Stomach (tissue), 9 donors: ENCODE data around the gene LMTK2. TPM values are rescaled to one million over a fixed set of nuclear protein-coding genes. Genes with fewer than 3 reads are reported as not detected.

Source experiments
- DNase-seq, 2 donors: peaks; one replicate each; pipeline versions ENCODE4 v3.0.0 to v3.0.0-alpha.2; 2013 to 2019
- H3K27ac ChIP-seq, 5 donors: fragments of 200-600 bp in 4 of 5; sonication (generic) in 4 of 5; one replicate each; pipeline ENCODE4 v1.5.1; 2013 to 2019; ENCODE audit warnings: mild to moderate bottlenecking in 1 of 5, moderate library complexity in 1 of 5
- H3K27me3 ChIP-seq, 3 donors: fragments of 200-600 bp; sonication (generic); one replicate each; pipeline ENCODE4 v1.5.1; 2017 to 2019; ENCODE audit warnings: mixed run types in 1 of 3
- H3K36me3 ChIP-seq, 4 donors: fragments of 200-600 bp; sonication (generic); 1 replicate in 3 of 4; 2 replicates in 1 of 4; pipeline ENCODE4 v1.5.1; 2016 to 2019
- H3K4me1 ChIP-seq, 4 donors: fragments of 200-600 bp; sonication (generic); one replicate each; pipeline ENCODE4 v1.5.1; 2016 to 2019
- H3K4me3 ChIP-seq, 4 donors: fragments of 200-600 bp; sonication (generic) in 3 of 4; one replicate each; pipeline ENCODE4 v1.5.1; 2016 to 2019; ENCODE audit warnings: mild to moderate bottlenecking in 1 of 4
- H3K9me3 ChIP-seq, 4 donors: fragments of 200-600 bp; sonication (generic); one replicate each; pipeline ENCODE4 v1.5.1; 2016 to 2019
- EP300 ChIP-seq: sonication (generic); formaldehyde crosslinking; IDR thresholded peaks from one replicate; pipeline ENCODE4 v1.6.1; 2017; ENCODE audit warnings: antibody characterized with exemption
- POLR2A ChIP-seq, 4 donors: fragments of 450-650 bp; IDR thresholded peaks; one replicate each; pipeline ENCODE4 v1.6.1; 2016; ENCODE audit warnings: antibody characterized with exemption in 4 of 4, control low read depth in 2 of 4, mild to moderate bottlenecking in 1 of 4, moderate library complexity in 1 of 4
- POLR2AphosphoS5 ChIP-seq, 3 donors: sonication (generic); formaldehyde crosslinking; IDR thresholded peaks; one replicate each; pipeline ENCODE4 v1.6.1; 2016; ENCODE audit warnings: antibody characterized with exemption in 3 of 3
- WGBS, 5 donors: extraction: QIAGEN DNeasy Blood & Tissue Kit in 3 of 5; methylation state at CpG; one replicate each; pipeline versions ENCODE4 v1.1.5 to v1.1.7; 2013 to 2018; 5-methylcytosine and 5-hydroxymethylcytosine counted together
- intact Hi-C: fragments of 100-400 bp; cut with DNase I; formaldehyde crosslinking; loops from one replicate; pipeline ENCODE4 v1.15.1; 2023; ENCODE audit warnings: low total_unique reads
- polyA plus RNA-seq, 3 donors: library from polyadenylated mRNA; stranded (reverse); fragments of 200-250 nt; gene quantifications; one replicate each; pipeline ENCODE4 v1.2.3, GENCODE V29; 2013
- total RNA-seq, 5 donors: library from RNA; depleted of rRNA; stranded (reverse); fragments of >200 nt; gene quantifications; one replicate each; pipeline versions ENCODE4 v1.1.0 to v1.2.3, GENCODE V29; 2014 to 2016
- TF ChIP-seq, protein P1 (sequence below), 7 experiments: fragments of 450-650 bp in 4 of 7; fragments of 200-600 bp in 3 of 7; sonication (generic) in 3 of 7; IDR thresholded peaks; one replicate each; pipeline ENCODE4 v1.5.1; 2016 to 2019; ENCODE audit warnings: antibody characterized with exemption in 7 of 7, control low read depth in 2 of 7, mild to moderate bottlenecking in 1 of 7
- donor health status: healthy with polysubstance abuse.
- donor health status: Bipolar disorder and iron deficiency.
- donor health status: healthy.

LMTK2 gene
- total and polyA plus RNA-seq, 8 donors, result 1.4 to 42.6 (median 19.3) TPM

DNA sequence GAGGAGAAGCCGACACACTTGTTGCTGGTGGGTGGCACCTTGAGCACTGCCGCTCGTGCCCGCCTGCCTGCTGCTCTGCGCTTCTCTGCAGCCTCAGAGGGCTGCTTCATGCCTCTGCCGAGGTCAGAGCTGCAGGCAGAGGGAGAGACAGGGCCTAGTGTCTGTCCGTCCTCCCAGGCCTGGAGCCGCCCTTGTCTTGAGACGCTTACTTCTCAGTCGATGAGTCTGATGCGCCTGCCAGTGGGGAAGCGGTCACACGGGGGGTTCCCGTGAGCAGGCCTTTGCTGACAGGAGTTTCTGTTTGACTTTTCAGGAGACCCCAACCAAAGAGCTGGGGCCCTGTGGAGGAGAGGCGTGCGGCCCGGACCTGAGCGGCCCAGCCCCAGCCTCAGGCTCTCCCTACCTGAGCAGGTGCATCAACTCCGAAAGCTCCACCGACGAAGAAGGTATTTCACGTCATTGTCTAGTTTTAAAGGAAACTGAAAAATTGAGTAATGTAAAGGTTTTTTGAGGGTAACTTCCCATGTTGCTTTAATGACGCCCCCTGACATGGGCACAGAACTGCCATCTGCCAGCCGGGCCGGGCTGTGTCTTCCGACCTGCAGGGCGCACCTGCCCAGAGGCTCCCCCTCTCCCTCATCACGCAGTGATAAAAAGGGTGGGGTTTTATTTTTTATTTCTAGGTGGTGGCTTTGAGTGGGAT lies 96.8 kb downstream of the LMTK2 start:
- Histone ChIP-seq H3K36me3 (peaks cover 27 to 62% (median 61%) of the 10 kb centered on the region in 4 donors), H3K9me3 (peaks cover 0 to 2% (median 1%) of the 10 kb centered on the region in 4 donors), H3K4me1 (peaks cover 7 to 34% (median 8%) of the 10 kb centered on the region in 4 donors), H3K27ac (peak overlapping the region in 1 of 5 donors; percentile 47), H3K4me3 (no peak overlapping the region), H3K27me3 (no peaks in the 10 kb centered on the region)
- 91 to 97% (median 95%) methylated on average over 22 to 28 of the region's 28 CpGs for WGBS, 5 donors
- intact Hi-C loops, result no loop called here
- DNase-seq, result no peak
- TF ChIP-seq POLR2AphosphoS5 (IDR thresholded peaks at IDR 0.05) (no peak), EP300 (no peak), POLR2A (IDR thresholded peaks at IDR 0.05) (no peak)
- TF ChIP-seq, protein P1, sequence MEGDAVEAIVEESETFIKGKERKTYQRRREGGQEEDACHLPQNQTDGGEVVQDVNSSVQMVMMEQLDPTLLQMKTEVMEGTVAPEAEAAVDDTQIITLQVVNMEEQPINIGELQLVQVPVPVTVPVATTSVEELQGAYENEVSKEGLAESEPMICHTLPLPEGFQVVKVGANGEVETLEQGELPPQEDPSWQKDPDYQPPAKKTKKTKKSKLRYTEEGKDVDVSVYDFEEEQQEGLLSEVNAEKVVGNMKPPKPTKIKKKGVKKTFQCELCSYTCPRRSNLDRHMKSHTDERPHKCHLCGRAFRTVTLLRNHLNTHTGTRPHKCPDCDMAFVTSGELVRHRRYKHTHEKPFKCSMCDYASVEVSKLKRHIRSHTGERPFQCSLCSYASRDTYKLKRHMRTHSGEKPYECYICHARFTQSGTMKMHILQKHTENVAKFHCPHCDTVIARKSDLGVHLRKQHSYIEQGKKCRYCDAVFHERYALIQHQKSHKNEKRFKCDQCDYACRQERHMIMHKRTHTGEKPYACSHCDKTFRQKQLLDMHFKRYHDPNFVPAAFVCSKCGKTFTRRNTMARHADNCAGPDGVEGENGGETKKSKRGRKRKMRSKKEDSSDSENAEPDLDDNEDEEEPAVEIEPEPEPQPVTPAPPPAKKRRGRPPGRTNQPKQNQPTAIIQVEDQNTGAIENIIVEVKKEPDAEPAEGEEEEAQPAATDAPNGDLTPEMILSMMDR (IDR thresholded peaks at IDR 0.05), result no peak

DNA sequence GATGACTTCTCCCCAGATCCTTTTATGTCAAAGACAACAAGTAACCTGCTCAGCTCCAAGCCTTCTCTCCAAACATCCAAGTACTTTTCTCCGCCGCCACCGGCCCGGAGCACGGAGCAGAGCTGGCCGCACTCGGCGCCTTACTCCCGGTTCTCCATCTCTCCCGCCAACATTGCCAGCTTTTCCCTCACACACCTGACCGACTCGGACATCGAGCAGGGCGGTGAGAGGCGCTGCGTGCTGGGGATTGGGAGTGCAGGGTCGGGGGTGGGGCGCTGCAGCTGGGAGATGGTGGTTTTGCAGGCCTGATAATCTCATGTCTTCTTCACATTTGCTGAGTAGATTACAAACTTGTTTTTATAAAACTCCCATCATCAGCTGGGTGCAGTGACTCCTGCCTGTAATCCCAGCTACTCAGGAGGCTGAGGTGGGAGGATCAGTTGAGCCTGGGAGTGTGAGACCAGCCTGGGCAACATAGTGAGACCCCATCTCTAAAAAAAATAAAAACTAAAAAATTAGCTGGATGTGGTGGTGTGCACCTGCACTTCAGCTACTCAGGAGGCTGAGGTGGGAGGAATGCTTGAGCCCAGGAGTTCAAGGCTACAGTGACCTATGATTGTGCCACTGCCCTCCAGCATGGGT lies 97.4 kb downstream of the LMTK2 start:
- Histone ChIP-seq H3K27ac (peak overlapping the region in 2 of 5 donors; percentile 16 to 47), H3K36me3 (peaks cover 27 to 61% (median 59%) of the 10 kb centered on the region in 4 donors), H3K27me3 (no peaks in the 10 kb centered on the region), H3K9me3 (no peaks in the 10 kb centered on the region), H3K4me1 (peaks cover 7 to 34% (median 8%) of the 10 kb centered on the region in 4 donors), H3K4me3 (no peak overlapping the region)
- DNase-seq, result no peak
- TF ChIP-seq EP300 (no peak), POLR2AphosphoS5 (IDR thresholded peaks at IDR 0.05) (no peak), POLR2A (IDR thresholded peaks at IDR 0.05) (no peak)
- TF ChIP-seq, protein P1 (IDR thresholded peaks at IDR 0.05), result no peak
- intact Hi-C loops, result no loop called here
- WGBS, 5 donors, result 92 to 97% (median 97%) methylated on average over 18 of the region's 18 CpGs

DNA sequence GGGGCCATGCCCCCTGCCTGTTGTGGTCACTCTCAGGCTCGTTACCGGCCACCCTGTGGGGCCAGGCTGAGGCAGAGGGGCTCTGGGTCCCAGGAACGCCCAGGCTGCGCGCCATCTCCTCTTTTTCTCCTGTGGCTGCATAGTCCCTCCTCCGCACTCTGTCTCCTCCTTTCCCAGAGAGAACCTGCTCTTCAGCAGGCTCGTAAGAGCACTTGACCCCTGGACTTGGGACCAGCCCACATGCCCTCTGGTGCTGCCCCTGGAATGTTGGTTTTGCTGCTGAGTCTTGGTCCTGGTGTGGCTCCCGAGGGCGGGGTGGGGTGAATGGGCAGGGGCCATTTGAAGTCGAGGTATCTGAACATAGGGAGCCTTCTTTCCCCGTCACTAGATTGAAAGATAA lies 98.0 kb downstream of the LMTK2 start:
- Histone ChIP-seq H3K9me3 (no peaks in the 10 kb centered on the region), H3K27ac (peak overlapping the region in 2 of 5 donors; percentile 2 to 16), H3K36me3 (peaks cover 27 to 59% (median 55%) of the 10 kb centered on the region in 4 donors), H3K4me1 (peaks cover 7 to 34% (median 8%) of the 10 kb centered on the region in 4 donors), H3K27me3 (no peaks in the 10 kb centered on the region), H3K4me3 (no peak overlapping the region)
- TF ChIP-seq POLR2AphosphoS5 (IDR thresholded peaks at IDR 0.05) (no peak), EP300 (no peak), POLR2A (IDR thresholded peaks at IDR 0.05) (no peak)
- TF ChIP-seq, protein P1 (IDR thresholded peaks at IDR 0.05), result no peak
- intact Hi-C loops, result no loop called here
- 53 to 79% (median 65%) methylated on average over 11 of the region's 11 CpGs for WGBS, 5 donors
- no peak for DNase-seq

DNA sequence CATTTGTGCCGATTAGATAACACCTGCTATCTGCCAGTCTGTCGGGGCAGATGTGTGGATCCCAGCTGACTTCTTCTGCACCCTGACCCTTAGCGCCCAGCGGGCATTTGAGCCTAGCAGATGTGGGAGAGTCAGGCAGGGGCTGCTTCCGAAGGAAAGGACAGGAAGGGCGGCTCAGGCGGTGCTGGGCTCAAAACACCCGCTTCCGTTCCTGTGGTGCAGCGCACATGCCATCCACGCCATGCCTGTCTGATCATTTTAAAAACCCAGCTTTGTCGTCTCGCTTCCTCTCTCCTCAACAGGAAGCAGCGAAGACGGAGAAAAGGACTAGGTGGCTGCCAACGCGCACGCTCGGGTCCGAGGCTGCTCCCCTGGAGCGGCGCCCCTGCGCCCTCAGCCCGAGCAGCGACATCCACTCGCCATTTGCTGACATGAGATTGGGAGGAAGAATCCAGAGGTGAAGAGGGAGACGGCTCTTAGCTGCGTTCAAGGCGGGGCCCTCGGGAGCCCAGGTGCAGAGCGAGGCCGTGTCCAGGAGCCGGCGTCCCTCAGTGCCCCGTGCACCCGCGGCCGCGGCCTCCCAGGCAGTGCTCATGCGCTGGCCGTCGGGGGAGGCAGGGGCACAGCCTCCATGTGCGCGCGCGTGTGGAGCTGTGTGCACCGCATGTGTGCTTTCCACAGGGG lies 98.6 kb downstream of the LMTK2 start:
- no peak for DNase-seq
- Histone ChIP-seq H3K4me1 (peaks cover 8 to 35% (median 9%) of the 10 kb centered on the region in 4 donors), H3K9me3 (no peaks in the 10 kb centered on the region), H3K36me3 (peaks cover 27 to 59% (median 54%) of the 10 kb centered on the region in 4 donors), H3K4me3 (no peak overlapping the region), H3K27me3 (peaks cover 0 to 1% (median 0%) of the 10 kb centered on the region in 3 donors), H3K27ac (no peak overlapping the region)
- WGBS, 5 donors, result 85 to 93% (median 89%) methylated on average over 47 of the region's 47 CpGs
- TF ChIP-seq POLR2A (IDR thresholded peaks at IDR 0.05) (no peak), EP300 (no peak), POLR2AphosphoS5 (IDR thresholded peaks at IDR 0.05) (no peak)
- TF ChIP-seq, protein P1 (IDR thresholded peaks at IDR 0.05), result no peak
- intact Hi-C loops, result no loop called here
